Right renal pelvis (tissue), 4 donors: Measurements from ENCODE around the gene RAPGEF6. TPM values are rescaled to one million over a fixed set of nuclear protein-coding genes. Genes with fewer than 3 reads are reported as not detected.
A peak's percentile ranks its signal among the peaks of the same experiment; 100 is the strongest.
"Not testable (repeated sequence)": the region's sequence is repeated elsewhere in the genome, so short reads cannot be mapped to it uniquely, and the experiment has no call there.

Experiments used
- DNase-seq, 4 donors: peaks; one replicate each; pipeline ENCODE4 v3.0.0-alpha.2; 2013; ENCODE audit warnings: low read depth in 4 of 4, low spot score in 3 of 4, missing footprints in 1 of 4
- polyA plus RNA-seq, 4 donors: library from polyadenylated mRNA; unstranded; fragments of 120-200 nt; gene quantifications; one replicate each; pipeline ENCODE4 v1.2.1, GENCODE V29; 2013; ENCODE audit not compliant: insufficient read length in 4 of 4

The RAPGEF6 gene
- polyA plus RNA-seq, 4 donors: 14.1 to 15.3 (median 14.6) TPM

GRCh38 chr5:131641494-131641893 is 6.5 kb upstream of the RAPGEF6 start:
- DNase-seq: no peak

DNA sequence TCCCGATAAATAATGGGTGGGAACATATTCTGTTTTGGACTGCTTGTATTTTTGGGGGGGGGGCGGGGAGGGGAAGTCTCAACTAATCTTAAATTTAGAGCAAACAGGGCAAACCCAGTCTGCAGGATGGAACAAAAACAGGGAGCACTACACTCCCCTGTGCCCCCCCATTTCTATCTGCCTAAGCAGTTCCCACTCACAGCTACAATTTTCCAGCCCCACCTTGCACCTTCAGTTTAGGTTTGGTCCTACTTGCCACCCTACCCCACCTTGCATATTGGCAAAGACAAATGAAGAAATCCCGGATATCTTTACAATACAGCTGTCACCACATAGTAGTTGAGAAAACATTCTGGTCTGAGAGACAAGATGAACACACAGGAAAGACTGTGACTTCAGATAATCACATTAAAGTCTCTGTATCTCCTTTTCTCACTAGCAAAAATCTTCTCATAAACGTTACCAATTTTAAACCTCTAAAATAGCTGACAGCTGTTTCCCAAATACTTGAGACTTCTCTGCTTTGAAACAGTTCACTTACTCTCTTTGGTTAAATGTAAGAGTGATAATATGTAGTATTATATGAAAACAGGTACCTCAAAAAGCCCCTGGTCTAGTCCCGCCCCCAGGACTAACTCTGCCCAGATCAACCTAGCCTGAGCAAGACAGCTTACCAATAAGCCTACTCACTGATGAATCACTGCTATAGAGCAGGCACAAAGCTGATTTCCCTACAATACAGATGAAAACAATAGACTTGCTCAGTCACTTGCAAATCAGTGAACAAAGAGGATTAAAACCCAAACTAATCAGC is 5.2 kb upstream of the RAPGEF6 start:
- DNase-seq: no peak

- DNase-seq: no peak
Observed at GRCh38 chr5:131639148-131639547, 4.1 kb upstream of the RAPGEF6 start.

DNA sequence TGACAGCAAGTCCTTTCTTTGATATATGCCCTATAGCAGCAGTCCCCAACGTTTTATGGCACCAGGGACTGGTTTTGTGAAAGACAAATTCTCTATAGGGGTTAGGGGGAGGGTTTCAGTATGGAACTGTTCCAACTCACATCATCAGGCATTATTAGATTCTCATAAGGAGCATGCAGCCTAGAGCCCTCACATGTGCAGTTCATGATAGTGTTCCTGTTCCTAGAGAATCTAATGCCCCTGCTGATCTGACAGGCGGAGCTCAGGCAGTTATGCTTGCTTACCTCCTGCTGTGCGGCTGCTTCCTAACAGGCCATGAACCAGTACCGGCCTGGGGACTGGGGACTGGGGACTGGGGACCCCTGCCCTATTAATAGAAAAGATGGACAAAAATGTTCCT is 2.7 kb upstream of the RAPGEF6 start:
- DNase-seq: no peak

DNA sequence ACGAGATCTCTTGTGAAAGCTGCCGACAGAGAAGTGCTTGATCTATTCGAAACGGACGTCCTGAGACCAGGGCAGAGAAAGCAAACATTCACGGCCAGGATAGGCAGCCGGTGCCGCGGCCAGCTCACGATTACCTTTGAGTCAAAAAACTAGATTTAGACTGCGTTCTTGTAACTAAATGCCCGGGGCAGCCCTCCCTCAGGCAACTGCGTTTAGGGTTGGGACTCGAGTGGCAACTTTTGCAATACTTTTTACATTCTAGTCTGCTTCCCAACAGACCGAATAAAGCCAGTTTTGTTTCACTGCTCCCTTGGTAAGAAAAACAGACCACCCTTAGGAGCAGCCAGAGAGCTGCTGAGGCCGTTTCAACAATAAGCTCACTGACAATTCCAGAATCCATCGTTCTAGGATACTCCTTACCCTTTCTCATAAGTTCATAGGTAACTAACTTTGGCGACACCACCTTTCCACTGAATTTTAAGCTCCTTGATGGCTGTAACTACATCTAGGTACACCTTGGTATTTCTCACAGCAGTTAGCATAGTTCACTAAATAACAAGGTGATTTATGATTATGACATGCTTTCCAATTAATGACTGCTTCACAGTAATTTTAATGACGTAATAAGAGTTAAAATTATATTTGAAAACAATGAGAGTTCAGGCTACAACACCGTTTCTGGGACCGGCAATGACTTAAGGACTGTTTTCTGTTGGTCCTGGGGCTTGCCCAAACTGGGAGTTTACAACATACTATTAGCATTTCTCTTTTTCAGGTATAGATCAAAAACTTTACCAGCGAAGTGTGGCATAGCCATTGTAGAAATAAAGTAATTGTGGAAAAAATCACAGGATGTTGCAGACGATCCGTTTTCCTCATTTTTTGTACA is 899 bp upstream of the RAPGEF6 start:
- DNase-seq: peak in 3 of 4 donors; percentile 20 to 53 (median 27)

GRCh38 chr5:131634666-131634995 is 398 bp downstream of the RAPGEF6 start:
- DNase-seq: no peak

- no peak for DNase-seq
Observed at GRCh38 chr5:131634238-131634637, 791 bp downstream of the RAPGEF6 start.

GRCh38 chr5:131633830-131634229 is 1.2 kb downstream of the RAPGEF6 start:
- DNase-seq: no peak

DNA sequence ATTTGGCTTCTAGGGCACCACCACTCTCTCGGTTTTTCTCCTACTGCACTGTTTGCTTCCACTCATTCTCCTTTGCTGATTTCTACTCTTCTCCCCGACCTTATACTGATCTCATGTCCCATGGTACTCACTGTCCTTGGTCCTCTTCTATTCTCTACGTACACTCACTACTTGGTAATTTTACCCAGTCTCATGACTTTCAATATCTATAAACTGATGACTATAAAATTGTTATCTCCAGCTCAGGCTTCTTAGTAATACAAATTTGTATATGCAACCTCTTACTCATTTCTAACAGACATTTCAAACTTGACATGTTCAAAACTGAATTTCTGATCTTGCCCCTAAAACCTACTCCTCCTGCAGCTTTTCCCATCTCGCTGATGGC is 4.1 kb downstream of the RAPGEF6 start:
- DNase-seq: no peak

DNA sequence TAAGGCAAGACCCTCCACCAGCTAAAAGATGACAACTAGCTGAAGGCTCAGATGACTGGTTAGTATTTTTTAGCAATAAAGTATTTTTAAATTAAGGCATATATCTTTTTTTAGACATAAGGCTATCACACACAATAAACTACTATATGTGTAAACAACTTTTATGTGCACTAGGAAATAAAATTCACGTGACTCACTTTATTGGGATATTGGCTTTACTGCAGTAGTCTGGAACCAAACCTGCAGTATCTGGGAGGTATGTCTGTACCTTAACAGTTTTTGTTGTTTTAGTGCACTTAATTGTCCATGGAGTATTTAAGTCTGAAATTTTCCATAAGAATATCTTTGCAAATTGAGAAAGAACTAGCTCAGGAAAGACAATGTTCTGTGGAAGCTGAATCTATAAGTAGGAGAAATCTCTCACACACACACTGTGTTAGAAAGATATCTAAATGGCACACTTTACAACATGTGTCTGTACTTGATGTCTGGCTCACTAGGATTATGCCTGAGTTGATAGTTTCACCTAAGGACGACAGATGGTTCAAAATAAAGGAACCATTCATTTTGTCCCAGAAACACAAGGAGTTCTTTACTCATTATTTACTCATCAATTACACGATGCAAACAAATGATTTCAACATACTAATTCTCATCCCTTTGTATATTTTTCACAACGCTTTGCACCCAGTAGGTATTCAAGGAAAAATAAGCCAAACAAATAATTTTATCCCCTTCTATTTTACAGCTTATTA is 4.6 kb downstream of the RAPGEF6 start:
- DNase-seq: no peak

- DNase-seq: no peak
Observed at GRCh38 chr5:131628990-131629389, 6.0 kb downstream of the RAPGEF6 start.

GRCh38 chr5:131627207-131627865 is 7.7 kb downstream of the RAPGEF6 start:
- DNase-seq: no peak

- no peak for DNase-seq
Observed at GRCh38 chr5:131622633-131623032, 12.4 kb downstream of the RAPGEF6 start.

- DNase-seq: not testable (repeated sequence)
Observed at GRCh38 chr5:131621164-131621563, 13.9 kb downstream of the RAPGEF6 start.

DNA sequence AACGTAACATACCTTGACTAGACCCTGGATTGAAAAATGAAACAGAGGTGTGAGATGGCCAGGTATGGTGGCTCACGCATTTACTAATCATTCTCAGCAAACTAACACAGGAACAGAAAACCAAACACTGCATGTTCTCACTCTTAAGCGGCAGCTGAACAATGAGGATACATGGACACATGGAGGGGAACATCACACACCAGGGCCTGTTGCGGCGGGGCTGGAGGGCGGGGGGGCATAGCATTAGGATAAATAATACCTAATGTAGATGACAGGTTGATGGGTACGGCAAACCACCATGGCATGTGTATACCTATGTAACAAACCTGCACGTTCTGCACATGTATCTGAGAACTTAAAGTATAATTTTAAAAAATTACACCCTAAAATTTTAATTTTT is 15.9 kb downstream of the RAPGEF6 start:
- DNase-seq: no peak

- DNase-seq: no peak
Observed at GRCh38 chr5:131617140-131617822, 17.7 kb downstream of the RAPGEF6 start.

DNA sequence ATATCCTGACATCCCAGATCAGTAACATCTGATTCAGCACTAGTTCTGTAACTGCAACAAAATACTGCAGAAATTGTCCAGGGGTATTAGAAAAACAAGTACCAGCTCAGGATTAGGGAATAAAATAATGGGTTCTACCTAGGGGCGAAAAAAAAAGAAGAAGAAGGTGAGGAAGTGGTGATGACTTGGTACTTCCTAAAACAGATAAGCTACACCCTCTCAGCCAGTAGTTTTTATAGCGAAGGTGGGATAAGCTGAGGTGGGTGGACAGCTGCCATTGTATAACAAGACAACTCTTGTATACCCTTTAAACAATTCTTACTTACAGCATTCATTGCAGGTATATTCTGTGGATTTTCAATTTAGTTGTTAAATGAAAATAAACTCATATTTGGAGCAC is 19.1 kb downstream of the RAPGEF6 start:
- DNase-seq: no peak

DNA sequence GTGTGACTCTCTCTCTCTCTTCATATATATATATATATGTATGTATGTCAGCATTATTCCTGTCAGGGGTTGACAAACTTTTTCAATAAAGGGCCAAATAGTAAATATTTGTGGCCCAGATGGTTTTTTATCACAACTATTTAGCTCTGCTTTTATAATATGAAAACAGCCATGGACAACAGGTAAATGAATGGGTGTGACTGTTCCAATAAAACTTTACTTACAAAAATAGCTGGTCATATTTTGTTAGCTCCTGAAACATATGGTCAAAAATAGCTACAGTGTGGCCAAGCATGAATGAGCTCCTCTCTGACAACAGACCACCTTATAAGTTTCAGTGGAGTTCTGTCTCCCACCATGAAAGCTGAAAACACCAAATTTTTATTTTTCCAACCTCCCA is 21.6 kb downstream of the RAPGEF6 start:
- DNase-seq: no peak

DNA sequence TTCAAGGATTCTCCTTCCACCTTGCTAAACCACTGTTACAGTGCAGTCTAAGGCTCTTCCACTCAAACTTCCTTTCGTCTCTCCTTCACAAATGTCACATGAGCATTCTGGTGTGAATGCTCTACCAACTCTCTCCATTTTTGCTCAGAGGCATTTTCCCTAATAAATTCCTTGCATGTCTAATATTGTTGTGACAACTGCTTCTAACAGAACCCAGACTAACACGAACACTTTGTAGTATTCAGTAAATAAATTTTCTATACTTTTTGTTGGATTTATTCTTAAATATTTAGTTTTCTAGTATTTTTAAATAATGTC is 24.0 kb downstream of the RAPGEF6 start:
- DNase-seq: no peak
